Measurements from ENCODE around the gene CUL4A. TPM values are rescaled to one million over a fixed set of nuclear protein-coding genes. Genes with fewer than 3 reads are reported as not detected.

Gene CUL4A
- total RNA-seq, 1 donor from 2014 or later = 95.1 TPM

DNA sequence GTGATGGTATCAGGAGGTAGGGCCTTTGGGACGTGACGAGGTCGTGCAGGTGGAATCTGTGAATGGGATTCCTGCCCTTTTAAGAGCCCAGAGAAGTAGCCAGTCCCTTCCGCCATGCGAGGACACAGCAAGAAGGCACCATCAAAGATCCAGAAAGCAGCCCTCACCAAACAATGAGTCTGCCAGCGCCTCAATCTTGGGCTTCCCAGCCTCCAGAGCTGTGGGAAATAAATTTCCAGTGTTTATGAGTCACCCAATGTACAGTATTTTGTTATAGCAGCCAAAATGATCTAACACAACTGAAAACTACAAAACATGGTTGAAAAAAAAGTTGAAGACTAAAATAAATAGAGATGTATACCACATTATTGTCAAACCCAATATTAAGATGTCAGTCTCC is 70.7 kb downstream of the CUL4A start:
- no peaks in the 10 kb centered on the region for H4K20me1 ChIP-seq (ENCODE audit: low read depth)
- H3K79me2 ChIP-seq (ENCODE audit: low read depth) = no peaks in the 10 kb centered on the region
- H3K36me3 ChIP-seq = no peaks in the 10 kb centered on the region
- H3F3A ChIP-seq (ENCODE audit: low read depth) = no peaks in the 10 kb centered on the region
- peaks cover 6% of the 10 kb centered on the region for H3K27me3 Mint-ChIP-seq (ENCODE audit: insufficient read depth, low read depth)
- H3K27me3 ChIP-seq = no peaks in the 10 kb centered on the region
- no peaks in the 10 kb centered on the region for H3K36me3 Mint-ChIP-seq
- no peak overlapping the region for H3K9ac ChIP-seq
- no peak overlapping the region for H3K27ac ChIP-seq
- no peak overlapping the region for H3K27ac Mint-ChIP-seq
- peaks cover 8% of the 10 kb centered on the region for H3K4me1 Mint-ChIP-seq
- no peak overlapping the region for H3K4me3 ChIP-seq
- H2AFZ ChIP-seq (replicated peaks) = no peak overlapping the region
- H3K4me2 ChIP-seq = no peak overlapping the region
- H3K9me3 Mint-ChIP-seq = peaks cover 8% of the 10 kb centered on the region
- no peak for DNase-seq (ENCODE audit: low spot score)
- TF ChIP-seq, protein P1, sequence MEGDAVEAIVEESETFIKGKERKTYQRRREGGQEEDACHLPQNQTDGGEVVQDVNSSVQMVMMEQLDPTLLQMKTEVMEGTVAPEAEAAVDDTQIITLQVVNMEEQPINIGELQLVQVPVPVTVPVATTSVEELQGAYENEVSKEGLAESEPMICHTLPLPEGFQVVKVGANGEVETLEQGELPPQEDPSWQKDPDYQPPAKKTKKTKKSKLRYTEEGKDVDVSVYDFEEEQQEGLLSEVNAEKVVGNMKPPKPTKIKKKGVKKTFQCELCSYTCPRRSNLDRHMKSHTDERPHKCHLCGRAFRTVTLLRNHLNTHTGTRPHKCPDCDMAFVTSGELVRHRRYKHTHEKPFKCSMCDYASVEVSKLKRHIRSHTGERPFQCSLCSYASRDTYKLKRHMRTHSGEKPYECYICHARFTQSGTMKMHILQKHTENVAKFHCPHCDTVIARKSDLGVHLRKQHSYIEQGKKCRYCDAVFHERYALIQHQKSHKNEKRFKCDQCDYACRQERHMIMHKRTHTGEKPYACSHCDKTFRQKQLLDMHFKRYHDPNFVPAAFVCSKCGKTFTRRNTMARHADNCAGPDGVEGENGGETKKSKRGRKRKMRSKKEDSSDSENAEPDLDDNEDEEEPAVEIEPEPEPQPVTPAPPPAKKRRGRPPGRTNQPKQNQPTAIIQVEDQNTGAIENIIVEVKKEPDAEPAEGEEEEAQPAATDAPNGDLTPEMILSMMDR (IDR thresholded peaks at IDR 0.05) = no peak
- no peak for TF ChIP-seq EZH2 (IDR thresholded peaks at IDR 0.05)
- TF ChIP-seq EZH2phosphoT487 (IDR thresholded peaks at IDR 0.05) = no peak
- no peaks in the 10 kb centered on the region for H3K4me1 ChIP-seq
- H3K9me3 ChIP-seq (ENCODE audit: low read depth) = no peaks in the 10 kb centered on the region
- no peak overlapping the region for H3K4me3 Mint-ChIP-seq

- no peak overlapping the region for H2AFZ ChIP-seq (replicated peaks)
- no peaks in the 10 kb centered on the region for H3K36me3 Mint-ChIP-seq
- no peaks in the 10 kb centered on the region for H3K9me3 ChIP-seq (ENCODE audit: low read depth)
- H3K4me1 ChIP-seq = no peaks in the 10 kb centered on the region
- H3K4me1 Mint-ChIP-seq = no peaks in the 10 kb centered on the region
- no peaks in the 10 kb centered on the region for H3K36me3 ChIP-seq
- peaks cover 13% of the 10 kb centered on the region for H3K27me3 Mint-ChIP-seq (ENCODE audit: insufficient read depth, low read depth)
- no peak overlapping the region for H3K27ac ChIP-seq
- no peaks in the 10 kb centered on the region for H3K79me2 ChIP-seq (ENCODE audit: low read depth)
- H4K20me1 ChIP-seq (ENCODE audit: low read depth) = no peaks in the 10 kb centered on the region
- no peak overlapping the region for H3K4me3 Mint-ChIP-seq
- no peak overlapping the region for H3K4me2 ChIP-seq
- H3K9me3 Mint-ChIP-seq = peaks cover 4% of the 10 kb centered on the region
- H3K27ac Mint-ChIP-seq = no peak overlapping the region
- H3K9ac ChIP-seq = no peak overlapping the region
- no peak overlapping the region for H3K4me3 ChIP-seq
- H3F3A ChIP-seq (ENCODE audit: low read depth) = no peaks in the 10 kb centered on the region
- peaks cover 14% of the 10 kb centered on the region for H3K27me3 ChIP-seq
- no peak for TF ChIP-seq EZH2phosphoT487 (IDR thresholded peaks at IDR 0.05)
- no peak for TF ChIP-seq EZH2 (IDR thresholded peaks at IDR 0.05)
- TF ChIP-seq, protein P1 (IDR thresholded peaks at IDR 0.05) = no peak
- DNase-seq (ENCODE audit: low spot score) = no peak
These were observed 74.5 kb downstream of the CUL4A start for GRCh38 chr13:113283904-113284303.

DNA sequence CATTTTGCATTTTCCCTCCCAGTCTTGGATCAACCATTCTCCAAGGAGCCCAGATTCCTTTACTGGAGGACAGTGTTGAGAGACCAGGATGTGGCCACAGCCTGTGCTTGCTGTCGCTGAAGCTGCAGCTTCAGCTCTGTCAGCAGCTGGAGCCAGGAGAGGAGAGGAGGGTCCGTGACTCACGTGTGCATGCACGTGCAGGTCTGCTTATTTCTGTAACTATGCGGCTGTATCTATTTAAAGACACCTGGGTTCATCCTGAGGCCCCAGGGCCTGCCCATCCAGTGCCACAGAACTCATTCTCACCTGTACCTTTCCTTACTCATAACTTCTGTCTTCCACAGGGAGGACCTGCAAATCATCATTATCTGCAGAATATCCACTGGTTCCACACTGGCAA is 79.5 kb downstream of the CUL4A start:
- no peaks in the 10 kb centered on the region for H3K36me3 ChIP-seq
- no peaks in the 10 kb centered on the region for H3K79me2 ChIP-seq (ENCODE audit: low read depth)
- TF ChIP-seq EZH2phosphoT487 (IDR thresholded peaks at IDR 0.05) = no peak
- TF ChIP-seq, protein P1 (IDR thresholded peaks at IDR 0.05) = no peak
- no peak for TF ChIP-seq EZH2 (IDR thresholded peaks at IDR 0.05)
- no peak for DNase-seq (ENCODE audit: low spot score)
- H3K27ac ChIP-seq = no peak overlapping the region
- H4K20me1 ChIP-seq (ENCODE audit: low read depth) = no peaks in the 10 kb centered on the region
- peaks cover 10% of the 10 kb centered on the region for H3K4me1 ChIP-seq
- no peak overlapping the region for H2AFZ ChIP-seq (replicated peaks)
- Mint-ChIP-seq H3K4me3 (no peak overlapping the region), H3K9me3 (peaks cover 3% of the 10 kb centered on the region), H3K4me1 (peaks cover 14% of the 10 kb centered on the region), H3K27me3 (ENCODE audit: insufficient read depth, low read depth) (peaks cover 18% of the 10 kb centered on the region), H3K27ac (no peak overlapping the region), H3K36me3 (no peaks in the 10 kb centered on the region)
- H3K27me3 ChIP-seq = peaks cover 57% of the 10 kb centered on the region
- no peak overlapping the region for H3K9ac ChIP-seq
- no peak overlapping the region for H3K4me2 ChIP-seq
- no peaks in the 10 kb centered on the region for H3K9me3 ChIP-seq (ENCODE audit: low read depth)
- no peaks in the 10 kb centered on the region for H3F3A ChIP-seq (ENCODE audit: low read depth)
- H3K4me3 ChIP-seq = no peak overlapping the region

Measured in neural progenitor cell (in vitro differentiated cells).